K562 (cell line): ENCODE data around the gene CCDC183. TPM values are rescaled to one million over a fixed set of nuclear protein-coding genes. Genes with fewer than 3 reads are reported as not detected.
A peak's percentile ranks its signal among the peaks of the same experiment; 100 is the strongest.

Source experiments
- ARHGAP35 ChIP-seq: fragments of 450-650 bp; IDR thresholded peaks from 2 replicates; pipeline ENCODE4 v1.6.1; 2018; ENCODE audit not compliant: partially characterized antibody
- CBX2 ChIP-seq: fragments of 200-600 bp; sonication (generic); IDR thresholded peaks from one replicate; pipeline ENCODE4 v1.6.1; 2012; ENCODE audit warnings: mild to moderate bottlenecking, low read length, inconsistent platforms; ENCODE audit not compliant: insufficient read depth, poor library complexity, severe bottlenecking
- FOSL1 ChIP-seq: fragments of 200-800 bp; sonication (Bioruptor generic); conservative IDR thresholded peaks from 2 replicates; pipeline ENCODE4 v1.6.1; 2016; ENCODE audit warnings: missing genetic modification characterization, missing compliant biosample characterization
- GTF2E2 ChIP-seq: fragments of 200-800 bp; sonication (Bioruptor generic); IDR thresholded peaks from 2 replicates; pipeline ENCODE4 v1.6.1; 2016; ENCODE audit warnings: missing genetic modification characterization, missing compliant biosample characterization
- HNRNPH1 ChIP-seq: fragments of 200-400 bp; formaldehyde crosslinking; optimal IDR thresholded peaks from 2 replicates; pipeline ENCODE3; 2017; ENCODE audit warnings: low read depth, mild to moderate bottlenecking, low read length, moderate library complexity
- HOXB6 ChIP-seq: fragments of 250-450 bp; sonication (Bioruptor Pico); IDR thresholded peaks from 2 replicates; pipeline ENCODE4 v1.5.1; 2022; ENCODE audit warnings: mild to moderate bottlenecking, borderline replicate concordance
- MAZ ChIP-seq, 2 experiments: fragments of 450-650 bp in 1 of 2; sonication (generic) in 1 of 2; formaldehyde crosslinking; IDR thresholded peaks in 1 of 2; conservative IDR thresholded peaks in 1 of 2; 2 replicates each; pipeline versions ENCODE4 v1.4.0 to v1.5.0; 2020; ENCODE audit warnings: mild to moderate bottlenecking in 1 of 2, missing genetic modification reagents in 1 of 2
- POLR2G ChIP-seq: fragments of 200-400 bp; formaldehyde crosslinking; IDR thresholded peaks from 2 replicates; pipeline ENCODE4 v1.6.1; 2017; ENCODE audit warnings: low read depth, mild to moderate bottlenecking, antibody characterized with exemption, low read length, moderate library complexity
- SIX5 ChIP-seq, 2 experiments: IDR thresholded peaks; 2 replicates each; pipeline ENCODE4 v1.6.1; 2011; ENCODE audit warnings: low read length in 2 of 2, borderline replicate concordance in 1 of 2, low read depth in 1 of 2, mild to moderate bottlenecking in 1 of 2, moderate library complexity in 1 of 2; ENCODE audit not compliant: insufficient read depth in 1 of 2
- ZNF384 ChIP-seq: IDR thresholded peaks from 2 replicates; pipeline ENCODE4 v1.6.1; 2012; ENCODE audit warnings: low read depth, low read length, improper control_type of control experiment
- polyA plus RNA-seq, 8 experiments: library from polyadenylated mRNA; depleted of rRNA in 4 of 8; stranded (reverse) in 5 of 8; unstranded in 3 of 8; fragments of >200 nt; fragmentation: Nextera tagmentation in 2 of 8; fragmentation: Illumina TruSeq in 1 of 8; extraction: Ambion mirVana in 2 of 8; extraction: Trizol in 1 of 8; gene quantifications; 2 replicates each; pipeline versions ENCODE4 v1.2.1 to v1.2.3, GENCODE V29; 2011 to 2014; ENCODE audit warnings: inconsistent platforms in 1 of 8, missing spikeins in 1 of 8
- total RNA-seq, 7 experiments: library from RNA; depleted of rRNA in 6 of 7; stranded (reverse); fragments of >200 nt in 6 of 7; fragmentation: Illumina TruSeq in 2 of 7; extraction: Trizol in 2 of 7; gene quantifications; 2 replicates each; pipeline versions ENCODE4 v1.2.1 to v1.2.3, GENCODE V29; 2011 to 2021; ENCODE audit warnings: low replicate concordance in 1 of 7
- TF ChIP-seq, protein P1 (sequence below): IDR thresholded peaks from 2 replicates; pipeline ENCODE4 v1.6.1; 2011; ENCODE audit warnings: borderline replicate concordance, low read depth, mild to moderate bottlenecking, moderate library complexity, low read length; ENCODE audit not compliant: insufficient read depth, poor library complexity, severe bottlenecking
- TF ChIP-seq, protein P2 (sequence below): fragments of 450-650 bp; conservative IDR thresholded peaks from 2 replicates; pipeline ENCODE4 v1.6.1; 2016; ENCODE audit warnings: missing genetic modification characterization, low read depth, mild to moderate bottlenecking, control low read depth, missing compliant biosample characterization
- TF ChIP-seq, protein P3 (sequence below): sonication (generic); formaldehyde crosslinking; IDR thresholded peaks from 2 replicates; pipeline ENCODE4 v1.8.0; 2022; ENCODE audit warnings: mild to moderate bottlenecking, missing genetic modification reagents
- TF ChIP-seq, protein P4 (sequence below), 2 experiments: IDR thresholded peaks in 1 of 2; conservative IDR thresholded peaks in 1 of 2; 2 replicates each; pipeline ENCODE4 v1.6.1; 2016; ENCODE audit warnings: low read depth in 2 of 2, mild to moderate bottlenecking in 1 of 2, missing compliant biosample characterization in 1 of 2, missing genetic modification characterization in 1 of 2, moderate library complexity in 1 of 2

Gene CCDC183
- total and polyA plus RNA-seq, 9 of the 15 experiments (the other 6 are each of a cell fraction or from before 2014, with no cell fraction given): 0.21 to 0.60 (median 0.29) TPM; not detected in 4

DNA sequence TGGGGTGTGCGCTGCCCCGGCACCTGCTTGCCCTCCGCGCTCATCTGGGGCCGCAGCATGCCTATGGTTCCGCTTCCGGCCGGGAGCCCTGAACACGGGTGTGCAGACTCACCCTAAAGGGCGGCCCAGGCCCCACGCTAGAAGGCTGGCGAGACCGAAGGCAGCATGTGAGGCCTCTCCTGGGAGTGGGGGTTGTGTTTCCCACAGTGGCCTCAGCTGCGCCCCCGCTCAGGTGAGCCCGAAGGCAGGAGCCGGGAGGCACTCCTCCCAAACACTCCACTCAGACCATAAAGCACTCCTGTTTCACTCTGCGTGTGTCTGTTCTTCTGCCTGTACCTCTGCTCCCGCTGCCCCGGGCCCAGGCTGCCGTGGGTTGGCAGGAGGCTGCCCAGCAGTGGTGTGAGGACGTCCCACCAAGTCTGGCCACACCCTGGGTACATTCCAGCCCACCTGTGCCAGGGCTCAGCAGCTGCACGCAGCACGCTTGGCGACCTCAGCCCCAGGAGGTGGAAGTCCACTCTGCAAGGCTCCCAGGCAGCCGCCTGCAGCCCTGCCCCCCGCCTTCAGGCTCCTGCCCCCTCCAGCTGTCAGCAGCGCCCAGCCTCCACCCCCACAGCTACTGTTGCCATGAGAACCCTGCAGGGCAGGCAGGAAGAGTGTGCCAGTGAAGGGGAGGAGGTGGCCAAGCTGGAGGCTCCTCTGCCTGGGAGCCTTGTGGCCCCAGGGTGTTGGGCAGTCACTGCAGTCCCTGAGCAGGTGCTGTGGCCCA, 44.9 kb downstream of the CCDC183 start (continued):
- TF ChIP-seq, protein P1, sequence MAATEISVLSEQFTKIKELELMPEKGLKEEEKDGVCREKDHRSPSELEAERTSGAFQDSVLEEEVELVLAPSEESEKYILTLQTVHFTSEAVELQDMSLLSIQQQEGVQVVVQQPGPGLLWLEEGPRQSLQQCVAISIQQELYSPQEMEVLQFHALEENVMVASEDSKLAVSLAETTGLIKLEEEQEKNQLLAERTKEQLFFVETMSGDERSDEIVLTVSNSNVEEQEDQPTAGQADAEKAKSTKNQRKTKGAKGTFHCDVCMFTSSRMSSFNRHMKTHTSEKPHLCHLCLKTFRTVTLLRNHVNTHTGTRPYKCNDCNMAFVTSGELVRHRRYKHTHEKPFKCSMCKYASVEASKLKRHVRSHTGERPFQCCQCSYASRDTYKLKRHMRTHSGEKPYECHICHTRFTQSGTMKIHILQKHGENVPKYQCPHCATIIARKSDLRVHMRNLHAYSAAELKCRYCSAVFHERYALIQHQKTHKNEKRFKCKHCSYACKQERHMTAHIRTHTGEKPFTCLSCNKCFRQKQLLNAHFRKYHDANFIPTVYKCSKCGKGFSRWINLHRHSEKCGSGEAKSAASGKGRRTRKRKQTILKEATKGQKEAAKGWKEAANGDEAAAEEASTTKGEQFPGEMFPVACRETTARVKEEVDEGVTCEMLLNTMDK: no peak
- no peak for TF ChIP-seq ARHGAP35
- no peak for TF ChIP-seq ZNF384
- TF ChIP-seq HOXB6 (CRISPR knock-in tag): no peak
- TF ChIP-seq, protein P2, sequence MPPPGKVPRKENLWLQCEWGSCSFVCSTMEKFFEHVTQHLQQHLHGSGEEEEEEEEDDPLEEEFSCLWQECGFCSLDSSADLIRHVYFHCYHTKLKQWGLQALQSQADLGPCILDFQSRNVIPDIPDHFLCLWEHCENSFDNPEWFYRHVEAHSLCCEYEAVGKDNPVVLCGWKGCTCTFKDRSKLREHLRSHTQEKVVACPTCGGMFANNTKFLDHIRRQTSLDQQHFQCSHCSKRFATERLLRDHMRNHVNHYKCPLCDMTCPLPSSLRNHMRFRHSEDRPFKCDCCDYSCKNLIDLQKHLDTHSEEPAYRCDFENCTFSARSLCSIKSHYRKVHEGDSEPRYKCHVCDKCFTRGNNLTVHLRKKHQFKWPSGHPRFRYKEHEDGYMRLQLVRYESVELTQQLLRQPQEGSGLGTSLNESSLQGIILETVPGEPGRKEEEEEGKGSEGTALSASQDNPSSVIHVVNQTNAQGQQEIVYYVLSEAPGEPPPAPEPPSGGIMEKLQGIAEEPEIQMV (tag): no peak
- TF ChIP-seq, protein P3, sequence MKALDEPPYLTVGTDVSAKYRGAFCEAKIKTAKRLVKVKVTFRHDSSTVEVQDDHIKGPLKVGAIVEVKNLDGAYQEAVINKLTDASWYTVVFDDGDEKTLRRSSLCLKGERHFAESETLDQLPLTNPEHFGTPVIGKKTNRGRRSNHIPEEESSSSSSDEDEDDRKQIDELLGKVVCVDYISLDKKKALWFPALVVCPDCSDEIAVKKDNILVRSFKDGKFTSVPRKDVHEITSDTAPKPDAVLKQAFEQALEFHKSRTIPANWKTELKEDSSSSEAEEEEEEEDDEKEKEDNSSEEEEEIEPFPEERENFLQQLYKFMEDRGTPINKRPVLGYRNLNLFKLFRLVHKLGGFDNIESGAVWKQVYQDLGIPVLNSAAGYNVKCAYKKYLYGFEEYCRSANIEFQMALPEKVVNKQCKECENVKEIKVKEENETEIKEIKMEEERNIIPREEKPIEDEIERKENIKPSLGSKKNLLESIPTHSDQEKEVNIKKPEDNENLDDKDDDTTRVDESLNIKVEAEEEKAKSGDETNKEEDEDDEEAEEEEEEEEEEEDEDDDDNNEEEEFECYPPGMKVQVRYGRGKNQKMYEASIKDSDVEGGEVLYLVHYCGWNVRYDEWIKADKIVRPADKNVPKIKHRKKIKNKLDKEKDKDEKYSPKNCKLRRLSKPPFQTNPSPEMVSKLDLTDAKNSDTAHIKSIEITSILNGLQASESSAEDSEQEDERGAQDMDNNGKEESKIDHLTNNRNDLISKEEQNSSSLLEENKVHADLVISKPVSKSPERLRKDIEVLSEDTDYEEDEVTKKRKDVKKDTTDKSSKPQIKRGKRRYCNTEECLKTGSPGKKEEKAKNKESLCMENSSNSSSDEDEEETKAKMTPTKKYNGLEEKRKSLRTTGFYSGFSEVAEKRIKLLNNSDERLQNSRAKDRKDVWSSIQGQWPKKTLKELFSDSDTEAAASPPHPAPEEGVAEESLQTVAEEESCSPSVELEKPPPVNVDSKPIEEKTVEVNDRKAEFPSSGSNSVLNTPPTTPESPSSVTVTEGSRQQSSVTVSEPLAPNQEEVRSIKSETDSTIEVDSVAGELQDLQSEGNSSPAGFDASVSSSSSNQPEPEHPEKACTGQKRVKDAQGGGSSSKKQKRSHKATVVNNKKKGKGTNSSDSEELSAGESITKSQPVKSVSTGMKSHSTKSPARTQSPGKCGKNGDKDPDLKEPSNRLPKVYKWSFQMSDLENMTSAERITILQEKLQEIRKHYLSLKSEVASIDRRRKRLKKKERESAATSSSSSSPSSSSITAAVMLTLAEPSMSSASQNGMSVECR (CRISPR knock-in tag): peak; percentile 53; the same call in 1 of the 2 replicates
- TF ChIP-seq GTF2E2 (tag): no peak
- no peak for TF ChIP-seq FOSL1
- no peak for TF ChIP-seq HNRNPH1
- peak; percentile 68 for TF ChIP-seq POLR2G
- no peak for TF ChIP-seq CBX2
- TF ChIP-seq SIX5 (IDR thresholded peaks at IDR 0.05; ENCODE audit: borderline replicate concordance in 1 of 2, insufficient read depth in 1 of 2, low read depth in 1 of 2, low read length in 2 of 2): no peak
- no peak for TF ChIP-seq MAZ (CRISPR knock-in tag; conservative IDR thresholded peaks at IDR 0.05 in 1 of 2, IDR thresholded peaks at IDR 0.05 in 1 of 2)
- TF ChIP-seq, protein P4, sequence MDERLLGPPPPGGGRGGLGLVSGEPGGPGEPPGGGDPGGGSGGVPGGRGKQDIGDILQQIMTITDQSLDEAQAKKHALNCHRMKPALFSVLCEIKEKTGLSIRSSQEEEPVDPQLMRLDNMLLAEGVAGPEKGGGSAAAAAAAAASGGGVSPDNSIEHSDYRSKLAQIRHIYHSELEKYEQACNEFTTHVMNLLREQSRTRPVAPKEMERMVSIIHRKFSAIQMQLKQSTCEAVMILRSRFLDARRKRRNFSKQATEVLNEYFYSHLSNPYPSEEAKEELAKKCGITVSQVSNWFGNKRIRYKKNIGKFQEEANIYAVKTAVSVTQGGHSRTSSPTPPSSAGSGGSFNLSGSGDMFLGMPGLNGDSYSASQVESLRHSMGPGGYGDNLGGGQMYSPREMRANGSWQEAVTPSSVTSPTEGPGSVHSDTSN (CRISPR knock-in tag; IDR thresholded peaks at IDR 0.05; ENCODE audit: low read depth): no peak
- TF ChIP-seq, protein P4 (tag; conservative IDR thresholded peaks at IDR 0.05; ENCODE audit: low read depth): no peak
